GM18499 (cell line): ENCODE measurements around the gene TMEM128.
"Not testable (repeated sequence)": the region's sequence is repeated elsewhere in the genome, so short reads cannot be mapped to it uniquely, and the experiment has no call there.

ENCODE experiments used
- ATAC-seq: cut with Tn5 transposase; IDR thresholded peaks from one replicate; pipeline ENCODE4 v1.9.1; 2021; ENCODE audit warnings: moderate number of reproducible peaks; ENCODE audit not compliant: insufficient read depth, unreplicated experiment

The TMEM128 gene

GRCh38 chr4:4257705-4258104, 9.7 kb upstream of the TMEM128 start:
- ATAC-seq = not testable (repeated sequence)

GRCh38 chr4:4256799-4257198, 8.8 kb upstream of the TMEM128 start:
- ATAC-seq = no peak

GRCh38 chr4:4254666-4255065, 6.6 kb upstream of the TMEM128 start:
- no peak for ATAC-seq

- ATAC-seq = no peak
These were observed 6.2 kb upstream of the TMEM128 start for GRCh38 chr4:4254199-4254598.

DNA sequence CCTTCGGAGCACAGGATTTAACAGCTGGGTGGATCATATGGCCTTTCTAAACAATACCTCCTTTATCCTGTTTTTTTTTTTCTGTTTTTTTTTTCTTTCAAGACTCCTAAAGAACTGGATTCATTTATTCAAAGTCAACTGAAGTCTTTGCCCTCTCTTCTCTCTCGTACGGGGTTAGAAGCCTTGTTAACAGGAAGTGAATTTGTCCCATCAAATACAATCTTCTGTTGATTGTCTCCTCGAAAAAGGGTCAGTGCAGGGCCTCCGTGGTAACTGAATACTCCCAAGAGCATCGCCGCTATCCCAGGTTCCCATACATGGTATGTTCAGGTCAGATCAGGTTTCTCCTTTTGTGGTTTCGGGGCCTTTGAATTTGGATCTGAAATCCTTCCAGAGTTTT, 1.8 kb upstream of the TMEM128 start:
- no peak for ATAC-seq

DNA sequence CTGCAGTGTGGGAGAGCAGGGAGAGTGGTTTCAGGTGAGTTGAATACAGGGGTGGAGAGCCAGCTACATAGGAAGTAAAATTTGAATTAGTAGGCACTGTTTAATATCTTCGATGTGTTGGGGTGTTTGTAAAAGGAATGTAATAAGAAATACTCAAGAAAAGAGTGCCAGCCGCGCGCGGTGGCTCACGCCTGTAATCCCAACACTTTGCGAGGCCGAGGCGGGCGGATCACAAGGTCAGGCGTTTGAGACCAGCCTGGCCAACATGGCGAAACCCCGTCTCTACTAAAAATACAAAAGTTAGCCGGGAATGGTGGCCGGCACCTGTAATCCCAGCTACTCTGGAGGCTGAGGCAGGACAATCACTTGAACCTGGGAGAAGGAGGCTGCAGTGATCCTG, 1.3 kb upstream of the TMEM128 start:
- not testable (repeated sequence) for ATAC-seq

DNA sequence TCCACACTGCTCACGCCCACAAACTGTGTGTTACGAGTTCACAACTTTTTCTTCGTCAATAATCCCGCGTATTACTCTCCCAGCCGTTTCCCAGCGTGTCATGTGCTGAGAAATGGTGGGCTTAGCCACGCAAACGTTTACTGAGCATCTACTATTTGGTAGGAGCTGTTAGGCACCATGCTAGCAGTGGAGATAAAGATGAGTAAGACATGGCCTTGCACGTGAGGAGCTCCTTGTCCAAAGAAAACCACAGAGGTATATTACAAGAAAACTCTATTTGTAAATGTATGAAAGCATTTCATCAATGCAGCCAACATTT, 821 bp upstream of the TMEM128 start:
- no peak for ATAC-seq

- no peak for ATAC-seq
These were observed 361 bp downstream of the TMEM128 start for GRCh38 chr4:4247696-4248028.

DNA sequence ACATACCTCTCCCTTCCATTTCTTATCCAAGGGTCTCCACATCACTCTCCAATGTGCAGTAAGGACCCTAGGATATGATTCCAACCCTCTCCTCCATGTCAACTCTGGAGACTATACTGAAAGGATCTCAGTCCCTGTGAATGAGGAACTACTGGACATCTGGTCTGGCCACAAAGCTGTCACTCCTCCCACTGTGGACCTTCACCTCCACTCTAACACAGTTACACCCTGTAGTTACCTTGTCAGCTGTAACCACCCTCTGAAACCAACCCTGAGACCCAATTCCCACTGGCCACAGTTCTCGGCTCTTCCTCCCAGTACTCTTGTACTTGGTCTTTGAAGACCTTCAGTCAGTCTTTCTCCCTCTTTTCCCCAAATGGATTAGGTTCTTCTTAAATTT, 2.9 kb downstream of the TMEM128 start:
- ATAC-seq = no peak

GRCh38 chr4:4239551-4239950, 8.5 kb downstream of the TMEM128 start:
- not testable (repeated sequence) for ATAC-seq

- no peak for ATAC-seq
These were observed 14.4 kb downstream of the TMEM128 start for GRCh38 chr4:4233610-4234009.

GRCh38 chr4:4228356-4228668, 19.7 kb downstream of the TMEM128 start:
- no peak for ATAC-seq

DNA sequence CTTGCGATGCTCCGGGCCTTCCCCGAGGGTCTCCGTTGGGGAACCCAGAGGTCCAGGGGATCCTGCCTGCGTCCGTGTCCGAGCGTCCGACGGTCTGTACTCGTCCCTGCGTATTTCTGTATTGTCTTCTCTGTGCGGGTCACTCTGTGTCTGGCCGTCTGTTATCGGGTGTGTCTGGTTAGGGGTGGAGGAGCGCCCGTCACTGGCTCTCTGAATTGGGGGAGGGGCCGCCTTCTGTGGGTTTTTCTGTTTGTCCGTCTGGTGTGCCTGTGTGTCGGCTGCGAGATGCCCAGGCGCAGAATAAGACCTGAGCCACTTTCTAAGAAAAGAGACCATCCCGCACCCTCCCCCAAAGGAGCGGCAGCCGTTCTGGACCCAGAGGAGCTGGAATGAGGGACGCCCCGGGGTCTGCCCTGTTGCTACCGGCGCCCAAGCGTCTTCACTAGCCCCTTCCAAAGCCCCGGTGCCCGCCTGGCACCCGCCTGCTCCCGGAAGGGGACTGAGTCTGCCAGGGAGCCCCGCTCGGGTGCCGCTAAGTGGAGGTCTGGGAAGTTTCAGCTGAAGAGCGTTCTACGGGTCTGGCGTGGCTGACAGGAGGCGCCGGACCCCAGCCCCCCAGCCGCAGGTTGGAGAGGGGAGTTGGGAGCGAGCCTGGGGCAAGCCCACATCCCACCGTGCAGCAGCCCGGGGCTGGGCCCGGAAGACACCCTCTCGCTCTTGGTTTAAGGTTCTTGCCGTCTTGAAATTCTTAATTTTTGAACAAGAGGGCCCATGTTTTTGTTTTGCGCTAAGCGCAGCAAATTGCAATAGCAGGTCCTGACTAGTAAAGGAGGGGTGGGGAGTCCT, 20.3 kb downstream of the TMEM128 start:
- ATAC-seq = no peak

GRCh38 chr4:4226606-4227438, 21.2 kb downstream of the TMEM128 start, which contains the start of gene OTOP1:
TSS of gene OTOP1 (minus strand) at chr4:4226929. CDS start at chr4:4226864, 65 bp downstream.
- no peak for ATAC-seq

- no peak for ATAC-seq
These were observed 22.0 kb downstream of the TMEM128 start for GRCh38 chr4:4225915-4226605.

DNA sequence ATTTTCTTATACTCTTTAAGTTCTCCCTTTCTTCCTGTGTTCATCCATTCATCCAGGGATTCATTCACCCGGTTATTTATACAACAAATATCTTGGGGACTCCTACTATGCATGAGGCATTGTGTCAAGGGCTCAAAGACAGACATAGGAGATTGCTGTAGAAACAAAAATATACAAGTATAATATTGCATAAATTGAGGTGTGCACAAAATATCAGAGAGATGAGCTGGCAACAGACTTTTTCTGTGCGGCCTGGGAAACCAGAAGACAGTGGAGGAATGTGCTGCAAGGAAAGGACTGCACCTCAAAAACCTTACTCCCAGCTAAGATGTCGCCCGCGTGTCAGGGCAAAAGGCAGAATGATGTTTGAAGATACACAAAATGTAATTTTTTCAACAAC, 30.9 kb downstream of the TMEM128 start:
- no peak for ATAC-seq

DNA sequence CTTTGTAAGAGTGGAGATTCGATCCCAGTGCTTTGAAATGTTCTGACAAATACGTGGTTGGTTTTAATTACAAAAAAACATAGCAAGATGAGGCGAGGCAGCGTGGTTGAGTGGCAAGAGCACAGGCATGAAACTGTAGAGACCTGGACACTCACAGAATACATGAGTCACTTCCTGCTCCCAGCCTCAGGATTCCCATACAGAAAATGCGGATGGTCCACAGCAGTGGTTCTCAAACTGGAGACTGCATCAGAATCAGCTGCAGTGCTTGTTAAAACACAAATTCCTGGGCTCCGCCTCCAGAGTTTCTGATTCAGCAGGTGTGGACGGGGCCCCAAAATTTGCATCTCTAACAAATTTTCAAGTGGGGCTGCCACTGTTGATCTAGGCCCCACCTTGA, 31.4 kb downstream of the TMEM128 start:
- ATAC-seq = no peak

DNA sequence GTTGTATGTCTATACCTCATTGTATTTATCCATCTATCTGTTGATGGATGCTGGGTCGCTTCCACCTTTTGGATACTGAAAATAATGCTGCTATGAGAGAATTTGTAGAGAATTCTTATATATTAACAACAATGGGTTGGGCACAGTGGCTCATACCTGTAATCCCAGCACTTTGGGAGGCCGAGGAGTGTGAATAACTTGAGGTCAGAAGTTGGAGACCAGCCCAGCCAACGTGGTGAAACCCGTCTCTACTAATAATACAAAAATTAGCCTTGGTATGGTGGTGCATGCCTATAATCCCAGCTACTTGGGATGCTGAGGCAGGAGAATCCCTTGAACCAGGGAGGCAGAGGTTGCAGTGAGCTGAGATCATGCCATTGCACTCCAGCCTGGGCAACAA, 34.3 kb downstream of the TMEM128 start:
- not testable (repeated sequence) for ATAC-seq

- no peak for ATAC-seq
These were observed 41.8 kb downstream of the TMEM128 start for GRCh38 chr4:4206204-4206603.

- no peak for ATAC-seq
These were observed 43.6 kb downstream of the TMEM128 start for GRCh38 chr4:4204401-4204745.

GRCh38 chr4:4203688-4204400, 44.2 kb downstream of the TMEM128 start:
- no peak for ATAC-seq
